ENCODE data around the gene CTNND1. TPM values are rescaled to one million over a fixed set of nuclear protein-coding genes. Genes with fewer than 3 reads are reported as not detected.

CTNND1 gene
- total RNA-seq, 3 donors from 2014 or later: 311 to 545 (median 448) TPM

- intact Hi-C loops (cut with DNase I, micrococcal nuclease): no loop called here
- TF ChIP-seq CTCF (IDR thresholded peaks at IDR 0.05): no peak
- no peaks in the 10 kb centered on the region for H3K9me3 ChIP-seq
Measured at GRCh38 chr11:57786436-57786835, 24.8 kb downstream of the CTNND1 start.

GRCh38 chr11:57787006-57787604, 25.5 kb downstream of the CTNND1 start:
- H3K4me3 ChIP-seq: no peak overlapping the region
- no peak for ATAC-seq
- no peaks in the 10 kb centered on the region for H3K9me3 ChIP-seq
- no peak for DNase-seq
- peaks cover 79% of the 10 kb centered on the region for H3K4me1 ChIP-seq (ENCODE audit: low read depth)
- H3K36me3 ChIP-seq (ENCODE audit: low read depth): no peaks in the 10 kb centered on the region
- TF ChIP-seq CTCF (IDR thresholded peaks at IDR 0.05): no peak
- intact Hi-C loops (cut with DNase I, micrococcal nuclease): no loop called here

More at GRCh38 chr11:57786436-57786835, 24.8 kb downstream of the CTNND1 start:
- ATAC-seq: no peak
- H3K36me3 ChIP-seq (ENCODE audit: low read depth): no peaks in the 10 kb centered on the region
- H3K4me1 ChIP-seq (ENCODE audit: low read depth): peaks cover 78% of the 10 kb centered on the region
- DNase-seq: no peak
- no peak overlapping the region for H3K4me3 ChIP-seq

GRCh38 chr11:57787920-57788702, 26.5 kb downstream of the CTNND1 start:
- DNase-seq (no peak), ATAC-seq (peak; percentile 13)
- Histone ChIP-seq H3K9me3 (no peaks in the 10 kb centered on the region), H3K4me3 (no peak overlapping the region), H3K36me3 (ENCODE audit: low read depth) (no peaks in the 10 kb centered on the region), H3K4me1 (ENCODE audit: low read depth) (peaks cover 79% of the 10 kb centered on the region)
- intact Hi-C loops (cut with DNase I, micrococcal nuclease): no loop called here
- TF ChIP-seq CTCF (IDR thresholded peaks at IDR 0.05): no peak

- no peak for ATAC-seq
- DNase-seq: no peak
- intact Hi-C loops (cut with DNase I, micrococcal nuclease): no loop called here
- peaks cover 78% of the 10 kb centered on the region for H3K4me1 ChIP-seq (ENCODE audit: low read depth)
- H3K36me3 ChIP-seq (ENCODE audit: low read depth): no peaks in the 10 kb centered on the region
- H3K9me3 ChIP-seq: no peaks in the 10 kb centered on the region
- no peak overlapping the region for H3K4me3 ChIP-seq
- TF ChIP-seq CTCF (IDR thresholded peaks at IDR 0.05): no peak
Measured at GRCh38 chr11:57788703-57789088, 27.1 kb downstream of the CTNND1 start.

GRCh38 chr11:57791321-57792059, 29.9 kb downstream of the CTNND1 start:
- no peaks in the 10 kb centered on the region for H3K9me3 ChIP-seq
- intact Hi-C loops (cut with DNase I, micrococcal nuclease): no loop called here
- H3K36me3 ChIP-seq (ENCODE audit: low read depth): no peaks in the 10 kb centered on the region
- no peak for ATAC-seq
- peaks cover 65% of the 10 kb centered on the region for H3K4me1 ChIP-seq (ENCODE audit: low read depth)
- no peak for TF ChIP-seq CTCF (IDR thresholded peaks at IDR 0.05)
- H3K4me3 ChIP-seq: no peak overlapping the region
- peak in 1 of 3 donors; percentile 68 for DNase-seq
